SK-N-SH (cell line): ENCODE data around the gene PRR15L. TPM values are rescaled to one million over a fixed set of nuclear protein-coding genes. Genes with fewer than 3 reads are reported as not detected.

Experiments used
- CTCF ChIA-PET: fragments of 300-600, 350-600 bp; formaldehyde crosslinking; extraction: SDS; loops from one replicate; lab custom pipeline; 2021; lab: Yijun Ruan, JAX
- POLR2A ChIA-PET: fragments of 350-600 bp; sonication (Branson Sonifier 250); formaldehyde crosslinking; extraction: SDS; loops from one replicate; lab custom pipeline; 2020; ENCODE audit warnings: antibody characterized with exemption, inconsistent platforms; lab: Yijun Ruan, JAX
- DNase-seq: peaks from one replicate; pipeline ENCODE4 v3.0.0; 2012
- H2AFZ ChIP-seq: fragments of 200-600 bp; sonication (generic); 2 replicates; pipeline ENCODE4 v1.8.1; 2016; ENCODE audit warnings: antibody characterized with exemption, mild to moderate bottlenecking, low read depth
- H3F3A ChIP-seq: fragments of 200-600 bp; sonication (generic); replicated peaks from 2 replicates; pipeline ENCODE3; 2016; ENCODE audit warnings: antibody characterized with exemption, mild to moderate bottlenecking; ENCODE audit not compliant: insufficient read depth
- H3K27ac ChIP-seq, 2 experiments: fragments of 200-500 bp in 1 of 2; fragments of 200-600 bp in 1 of 2; sonication (Bioruptor generic) in 1 of 2; sonication (generic), shearing (Covaris generic) in 1 of 2; 2 replicates each; pipeline versions ENCODE4 v1.5.1 to v1.6.1; 2014 to 2016; ENCODE audit warnings: low read depth in 2 of 2, inconsistent platforms in 1 of 2, low read length in 1 of 2, mild to moderate bottlenecking in 1 of 2, mixed read lengths in 1 of 2
- H3K27me3 ChIP-seq: fragments of 200-600 bp; sonication (generic), shearing (Covaris generic); 2 replicates; pipeline ENCODE4 v1.6.1; 2016; ENCODE audit warnings: mixed run types; ENCODE audit not compliant: insufficient read depth
- H3K36me3 ChIP-seq, 2 experiments: fragments of 200-500 bp in 1 of 2; fragments of 200-600 bp in 1 of 2; sonication (Bioruptor generic) in 1 of 2; sonication (generic) in 1 of 2; replicated peaks in 1 of 2; 2 replicates each; pipeline versions ENCODE3 to v1.5.1; 2014 to 2016; ENCODE audit warnings: low read length in 1 of 2, mild to moderate bottlenecking in 1 of 2; ENCODE audit not compliant: insufficient read depth in 2 of 2, control insufficient read depth in 1 of 2
- H3K4me1 ChIP-seq, 2 experiments: fragments of 200-500 bp in 1 of 2; fragments of 200-600 bp in 1 of 2; sonication (Bioruptor generic) in 1 of 2; sonication (generic), shearing (Covaris generic) in 1 of 2; 2 replicates each; pipeline versions ENCODE4 v1.5.1 to v1.6.1; 2014 to 2016; ENCODE audit warnings: low read depth in 1 of 2, low read length in 1 of 2, mixed run types in 1 of 2; ENCODE audit not compliant: insufficient read depth in 2 of 2, control insufficient read depth in 1 of 2
- H3K4me2 ChIP-seq: fragments of 200-600 bp; sonication (generic), shearing (Covaris generic); 2 replicates; pipeline ENCODE4 v1.6.1; 2017; ENCODE audit warnings: mixed run types
- H3K4me3 ChIP-seq, 2 experiments: fragments of 200-500 bp in 1 of 2; fragments of 200-600 bp in 1 of 2; sonication (Bioruptor generic) in 1 of 2; sonication (generic), shearing (Covaris generic) in 1 of 2; 2 replicates each; pipeline versions ENCODE4 v1.5.1 to v1.8.1; 2014 to 2016; ENCODE audit warnings: low read depth in 2 of 2, inconsistent platforms in 1 of 2, low read length in 1 of 2, mild to moderate bottlenecking in 1 of 2, mixed read lengths in 1 of 2, moderate library complexity in 1 of 2
- H3K79me2 ChIP-seq: fragments of 200-600 bp; sonication (generic); 2 replicates; pipeline ENCODE4 v1.8.1; 2017; ENCODE audit warnings: mild to moderate bottlenecking; ENCODE audit not compliant: insufficient read depth
- H3K9ac ChIP-seq: fragments of 200-600 bp; sonication (generic); 2 replicates; pipeline ENCODE4 v1.6.1; 2017; ENCODE audit warnings: mixed run types
- H3K9me2 ChIP-seq: fragments of 200-600 bp; sonication (generic); 2 replicates; pipeline ENCODE4 v1.6.1; 2017; ENCODE audit warnings: mixed run types
- H3K9me3 ChIP-seq: fragments of 200-600 bp; sonication (generic); 2 replicates; pipeline ENCODE4 v1.6.1; 2017; ENCODE audit warnings: mixed run types, mild to moderate bottlenecking, moderate library complexity
- H4K20me1 ChIP-seq: fragments of 200-600 bp; sonication (generic); 2 replicates; pipeline ENCODE4 v1.6.1; 2017; ENCODE audit warnings: mild to moderate bottlenecking, mixed run types; ENCODE audit not compliant: insufficient read depth
- CHD2 ChIP-seq: fragments of 150-350 bp; IDR thresholded peaks from 2 replicates; pipeline ENCODE4 v1.6.1; 2018; ENCODE audit warnings: low read length; ENCODE audit not compliant: partially characterized antibody
- CTCF ChIP-seq: fragments of 200-600 bp; sonication (generic); IDR thresholded peaks from 2 replicates; pipeline ENCODE4 v1.6.1; 2017; ENCODE audit warnings: antibody characterized with exemption, mild to moderate bottlenecking, moderate library complexity
- EP300 ChIP-seq, 2 experiments: IDR thresholded peaks; 2 replicates each; pipeline versions ENCODE4 v1.4.0 to v1.6.1; 2012; ENCODE audit warnings: borderline replicate concordance in 1 of 2, low read depth in 1 of 2, low read length in 1 of 2
- FOXJ3 ChIP-seq: sonication (generic); formaldehyde crosslinking; IDR thresholded peaks from 2 replicates; pipeline ENCODE4 v1.5.1; 2020; ENCODE audit warnings: mild to moderate bottlenecking, missing genetic modification reagents
- GABPA ChIP-seq: IDR thresholded peaks from 2 replicates; pipeline ENCODE4 v1.4.0; 2012; ENCODE audit warnings: low read depth, mild to moderate bottlenecking
- GATA2 ChIP-seq: sonication (generic); formaldehyde crosslinking; IDR thresholded peaks from 2 replicates; pipeline ENCODE4 v1.5.0; 2020; ENCODE audit warnings: mild to moderate bottlenecking, missing genetic modification reagents
- MEF2A ChIP-seq: IDR thresholded peaks from 2 replicates; pipeline ENCODE4 v1.4.0; 2012; ENCODE audit warnings: low read depth, borderline replicate concordance
- MXI1 ChIP-seq: IDR thresholded peaks from 2 replicates; pipeline ENCODE4 v1.6.1; 2012; ENCODE audit warnings: mild to moderate bottlenecking, low read depth, low read length, improper control_type of control experiment
- NFIC ChIP-seq: IDR thresholded peaks from 2 replicates; pipeline ENCODE4 v1.4.0; 2012; ENCODE audit warnings: borderline replicate concordance
- PBX3 ChIP-seq: IDR thresholded peaks from 2 replicates; pipeline ENCODE4; 2012
- POLR2AphosphoS5 ChIP-seq: IDR thresholded peaks from 2 replicates; pipeline ENCODE4 v1.6.1; 2012; ENCODE audit warnings: low read depth, low read length
- RAD21 ChIP-seq: IDR thresholded peaks from 2 replicates; pipeline ENCODE4 v1.6.1; 2012; ENCODE audit warnings: mild to moderate bottlenecking, low read length
- RCOR1 ChIP-seq: fragments of 150-350 bp; IDR thresholded peaks from 2 replicates; pipeline ENCODE4 v1.6.1; 2017; ENCODE audit warnings: antibody characterized with exemption, low read length
- REST ChIP-seq: IDR thresholded peaks from 2 replicates; pipeline ENCODE4 v1.6.1; 2012; ENCODE audit warnings: mild to moderate bottlenecking, low read depth, low read length, moderate library complexity
- RXRA ChIP-seq: IDR thresholded peaks from 2 replicates; pipeline ENCODE4 v1.4.0; 2012; ENCODE audit warnings: low read depth, mild to moderate bottlenecking, borderline replicate concordance
- SIN3A ChIP-seq: IDR thresholded peaks from 2 replicates; pipeline ENCODE4 v1.6.1; 2012; ENCODE audit warnings: low read depth, mild to moderate bottlenecking, low read length, moderate library complexity, borderline replicate concordance
- TAF1 ChIP-seq: IDR thresholded peaks from 2 replicates; pipeline ENCODE4 v1.6.1; 2012; ENCODE audit warnings: low read depth, mild to moderate bottlenecking, low read length, moderate library complexity, borderline replicate concordance
- TCF12 ChIP-seq: IDR thresholded peaks from 2 replicates; pipeline ENCODE4 v1.4.0; 2012
- USF2 ChIP-seq: fragments of 150-350 bp; IDR thresholded peaks from 2 replicates; pipeline ENCODE4 v1.6.1; 2017; ENCODE audit warnings: antibody characterized with exemption, low read length, low read depth, borderline replicate concordance
- WGBS: methylation state at CpG from one replicate; pipeline ENCODE4 v1.1.6; 2017; ENCODE audit warnings: low lambda C conversion rate; 5-methylcytosine and 5-hydroxymethylcytosine counted together
- polyA plus RNA-seq, 3 experiments: library from polyadenylated mRNA; depleted of rRNA; stranded (reverse); fragments of >200 nt; gene quantifications; 2 replicates each; pipeline ENCODE4 v1.2.3, GENCODE V29; 2012

The PRR15L gene
- polyA plus RNA-seq, 1 of the 3 experiments (the other 2 are of a cell fraction) = not detected

- TF ChIP-seq USF2 = no peak
- no peak; the same call in 1 of the 2 replicates for TF ChIP-seq RCOR1
- TF ChIP-seq NFIC = 0 out of 2 replicates have a peak, but pooled peaks have one; percentile 23
- TF ChIP-seq, all 33 proteins: peak for 10
Observed at GRCh38 chr17:47982091-47982617, 24.5 kb upstream of the PRR15L start (continued).

- CTCF ChIA-PET = interaction anchor here (1.0 to 41.8 kb wide), 6 partner anchors 10 to 45 kb away, joined by 3 to 1752 read pairs (median 52); partner anchors contain the start of gene CDK5RAP3
- peaks cover 48 to 63% of the 10 kb centered on the region in 2 experiments for H3K36me3 ChIP-seq
Observed at GRCh38 chr17:47981462-47981861, 23.8 kb upstream of the PRR15L start.

More at GRCh38 chr17:47981462-47981861, 23.8 kb upstream of the PRR15L start:
- H4K20me1 ChIP-seq = no peaks in the 10 kb centered on the region
- H3K79me2 ChIP-seq = no peaks in the 10 kb centered on the region
- H3K9me3 ChIP-seq = no peaks in the 10 kb centered on the region
- H3K27ac ChIP-seq = peak overlapping the region in 1 of 2 experiments; percentile 98; a peak in 2 of 4 replicates
- no peak overlapping the region for H3K4me3 ChIP-seq
- H3K9me2 ChIP-seq = no peaks in the 10 kb centered on the region
- POLR2A ChIA-PET = interaction anchor here (1.6 to 7.4 kb wide), 6 partner anchors 10 to 67 kb away, joined by 4 to 189 read pairs (median 20); partner anchors contain the start of gene NFE2L1
- H2AFZ ChIP-seq = no peak overlapping the region
- no peak overlapping the region for H3K4me2 ChIP-seq
- H3K4me1 ChIP-seq = peaks cover 0 to 60% of the 10 kb centered on the region in 2 experiments; a peak in 2 of 4 replicates
- WGBS = 94% methylated on average over 9 of the region's 9 CpGs
- TF ChIP-seq GABPA = no peak
- TF ChIP-seq CTCF = no peak
- no peak for TF ChIP-seq FOXJ3 (CRISPR knock-in tag)
- no peak for TF ChIP-seq RXRA
- no peak for TF ChIP-seq NFIC
- TF ChIP-seq SIN3A = no peak
- no peak for TF ChIP-seq MXI1
- no peak for TF ChIP-seq REST
- no peak for TF ChIP-seq USF2
- TF ChIP-seq MEF2A = no peak
- no peak for TF ChIP-seq GATA2 (CRISPR knock-in tag)
- TF ChIP-seq CHD2 = no peak
- TF ChIP-seq PBX3 = no peak
- TF ChIP-seq EP300 (IDR thresholded peaks at IDR 0.05; ENCODE audit: borderline replicate concordance in 1 of 2, low read depth in 1 of 2, low read length in 1 of 2) = no peak
- no peak for TF ChIP-seq TAF1
- no peak for TF ChIP-seq POLR2AphosphoS5
- TF ChIP-seq TCF12 = no peak
- no peak for TF ChIP-seq RAD21
- no peaks in the 10 kb centered on the region for H3F3A ChIP-seq
- DNase-seq = no peak
- no peaks in the 10 kb centered on the region for H3K27me3 ChIP-seq
- no peak overlapping the region for H3K9ac ChIP-seq
